ENCODE measurements around the gene FAM222B. TPM values are rescaled to one million over a fixed set of nuclear protein-coding genes. Genes with fewer than 3 reads are reported as not detected.

FAM222B gene
- total RNA-seq, 1 donor from 2014 or later: 14.2 TPM

DNA sequence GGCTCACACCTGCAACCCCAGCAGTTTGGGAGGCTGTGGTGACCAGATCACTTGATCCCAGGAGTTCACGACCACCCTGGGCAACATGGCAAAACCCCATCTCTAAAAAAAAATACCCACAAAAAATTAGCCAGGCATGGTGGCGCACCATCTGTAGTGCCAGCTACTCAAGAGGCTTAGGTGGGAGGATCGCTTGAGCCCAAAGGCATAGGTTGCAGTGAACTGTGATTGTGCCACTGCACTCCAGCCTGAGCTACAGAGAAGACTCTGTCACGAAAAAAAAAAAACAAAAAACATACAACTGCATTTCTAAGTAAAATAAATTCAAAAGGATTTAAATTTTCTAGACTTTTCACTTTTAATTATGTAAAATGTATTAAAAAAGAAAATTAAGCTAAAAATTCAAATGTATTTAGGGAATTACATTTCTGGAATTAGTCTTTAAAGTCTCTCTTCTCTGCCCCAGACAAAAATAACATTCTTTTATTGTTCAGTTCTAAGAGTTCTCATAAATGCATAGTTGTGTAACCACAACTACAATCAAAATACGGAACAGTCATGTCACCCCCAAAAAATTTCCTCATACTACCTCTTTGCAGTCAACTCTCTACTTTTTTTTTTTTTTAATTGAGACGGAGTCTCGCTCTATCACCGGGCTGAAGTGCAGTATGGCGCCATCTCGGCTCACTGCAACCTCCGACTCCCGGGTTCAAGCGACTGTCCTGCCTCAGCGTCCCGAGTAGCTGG is 14.1 kb downstream of the FAM222B start:
- no peaks in the 10 kb centered on the region for H3K27me3 ChIP-seq
- no peaks in the 10 kb centered on the region for H3K36me3 ChIP-seq
- no peak overlapping the region for H3K4me3 ChIP-seq
- H3K4me1 ChIP-seq: peaks cover 12% of the 10 kb centered on the region
- TF ChIP-seq POLR2AphosphoS5 (IDR thresholded peaks at IDR 0.05; ENCODE audit: insufficient read depth in 1 of 2, low read depth in 1 of 2) (peak in 1 of 2 donors; percentile 43), CTCF (IDR thresholded peaks at IDR 0.05) (no peak), POLR2A (IDR thresholded peaks at IDR 0.05) (no peak)
- no peaks in the 10 kb centered on the region for H3K9me3 ChIP-seq
- H3K27ac ChIP-seq: no peak overlapping the region
- intact Hi-C loops (cut with DNase I): no loop called here
- no peak for DNase-seq (ENCODE audit: extremely low spot score in 2 of 2)

DNA sequence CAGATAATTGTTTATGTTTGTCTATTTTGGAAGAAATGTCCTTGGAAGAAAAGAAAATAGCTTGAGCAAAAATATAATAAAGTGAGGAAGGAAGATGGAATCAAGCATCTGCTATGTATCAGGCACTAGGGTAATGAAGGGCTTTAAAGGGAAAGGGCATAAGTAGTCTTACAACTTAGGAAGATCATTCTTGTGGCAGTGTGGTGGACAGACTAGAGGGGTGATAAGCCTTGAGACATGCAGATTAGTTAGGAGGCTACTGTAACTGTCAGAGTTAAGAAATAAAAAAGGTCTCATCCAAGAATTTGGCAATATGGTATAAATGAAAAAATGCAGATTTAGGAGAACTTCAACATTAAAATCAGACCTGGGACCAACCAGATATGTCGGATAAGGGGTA is 14.9 kb downstream of the FAM222B start:
- Histone ChIP-seq H3K9me3 (no peaks in the 10 kb centered on the region), H3K27me3 (no peaks in the 10 kb centered on the region), H3K27ac (no peak overlapping the region), H3K4me3 (no peak overlapping the region), H3K36me3 (no peaks in the 10 kb centered on the region), H3K4me1 (peaks cover 12% of the 10 kb centered on the region)
- TF ChIP-seq POLR2A (IDR thresholded peaks at IDR 0.05): no peak
- no peak for TF ChIP-seq POLR2AphosphoS5 (IDR thresholded peaks at IDR 0.05; ENCODE audit: insufficient read depth in 1 of 2, low read depth in 1 of 2)
- no peak for TF ChIP-seq CTCF (IDR thresholded peaks at IDR 0.05)
- DNase-seq (ENCODE audit: extremely low spot score in 2 of 2): no peak
- intact Hi-C loops (cut with DNase I): no loop called here

DNA sequence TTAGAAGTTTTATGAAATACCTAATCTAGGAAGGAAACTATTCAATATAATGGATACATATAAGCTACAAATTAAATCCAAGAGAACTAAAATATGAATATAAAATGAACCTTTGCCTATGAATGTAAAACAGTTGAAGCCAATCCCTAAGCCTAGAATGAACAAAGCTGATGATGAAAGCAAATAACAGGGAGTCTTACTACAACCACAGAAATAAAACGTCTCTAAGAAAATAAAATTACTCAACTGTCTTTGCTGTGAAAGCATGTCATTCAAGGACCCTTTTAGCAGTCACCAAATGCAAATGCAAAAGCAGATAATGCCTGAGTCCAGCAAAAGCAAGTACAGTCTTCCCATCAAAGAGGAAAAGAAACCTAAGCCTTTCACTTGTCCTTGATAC is 23.0 kb downstream of the FAM222B start:
- TF ChIP-seq CTCF (IDR thresholded peaks at IDR 0.05) (no peak), POLR2AphosphoS5 (IDR thresholded peaks at IDR 0.05; ENCODE audit: insufficient read depth in 1 of 2, low read depth in 1 of 2) (no peak), POLR2A (IDR thresholded peaks at IDR 0.05) (no peak)
- Histone ChIP-seq H3K9me3 (no peaks in the 10 kb centered on the region), H3K4me3 (no peak overlapping the region), H3K27me3 (no peaks in the 10 kb centered on the region), H3K36me3 (no peaks in the 10 kb centered on the region), H3K4me1 (no peaks in the 10 kb centered on the region), H3K27ac (no peak overlapping the region)
- DNase-seq (ENCODE audit: extremely low spot score in 2 of 2): no peak
- intact Hi-C loops (cut with DNase I): no loop called here

DNA sequence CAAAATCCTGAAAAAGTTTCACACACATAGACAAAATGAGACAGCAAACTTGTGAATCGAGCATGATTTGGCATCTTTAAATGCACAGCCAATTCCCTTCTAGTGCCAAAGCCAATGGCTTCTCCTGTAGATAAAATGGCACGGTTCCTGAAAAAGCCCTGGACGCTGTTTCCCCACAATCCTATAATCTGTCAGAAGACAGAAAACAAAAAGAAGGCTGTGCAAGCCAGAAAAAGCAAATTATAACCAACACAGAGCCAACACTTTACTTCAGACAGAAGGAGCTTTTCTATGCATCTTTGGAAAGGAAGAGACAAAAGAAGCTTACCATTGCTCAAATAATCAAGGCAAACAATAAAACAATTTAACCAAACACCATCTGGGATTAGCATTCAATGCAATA is 23.8 kb downstream of the FAM222B start:
- Histone ChIP-seq H3K4me3 (no peak overlapping the region), H3K4me1 (no peaks in the 10 kb centered on the region), H3K27me3 (no peaks in the 10 kb centered on the region), H3K27ac (no peak overlapping the region), H3K9me3 (no peaks in the 10 kb centered on the region), H3K36me3 (no peaks in the 10 kb centered on the region)
- no peak for DNase-seq (ENCODE audit: extremely low spot score in 2 of 2)
- TF ChIP-seq POLR2A (IDR thresholded peaks at IDR 0.05) (no peak), POLR2AphosphoS5 (IDR thresholded peaks at IDR 0.05; ENCODE audit: insufficient read depth in 1 of 2, low read depth in 1 of 2) (no peak), CTCF (IDR thresholded peaks at IDR 0.05) (no peak)
- intact Hi-C loops (cut with DNase I): no loop called here

DNA sequence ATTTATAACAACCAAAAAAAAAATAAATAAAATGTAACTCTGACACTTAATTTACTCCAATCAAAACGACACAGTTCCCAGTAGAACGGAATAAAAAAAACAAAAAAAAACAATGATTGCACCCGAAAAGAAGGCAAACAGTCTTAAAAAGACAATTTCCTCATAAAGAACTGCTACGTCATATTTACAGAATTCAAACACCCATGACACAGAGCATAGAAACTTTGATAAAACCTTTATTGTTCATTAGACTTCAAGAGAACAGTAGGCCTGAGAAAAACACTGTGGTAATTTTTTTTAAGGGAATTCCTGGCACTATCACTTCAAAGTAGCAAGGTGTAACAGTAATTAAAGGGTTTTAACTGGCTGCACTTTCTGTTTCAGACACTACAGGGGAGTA is 26.1 kb downstream of the FAM222B start:
- peaks cover 2% of the 10 kb centered on the region for H3K4me1 ChIP-seq
- intact Hi-C loops (cut with DNase I): no loop called here
- DNase-seq (ENCODE audit: extremely low spot score in 2 of 2): no peak
- TF ChIP-seq POLR2AphosphoS5 (IDR thresholded peaks at IDR 0.05; ENCODE audit: insufficient read depth in 1 of 2, low read depth in 1 of 2) (no peak), POLR2A (IDR thresholded peaks at IDR 0.05) (no peak), CTCF (IDR thresholded peaks at IDR 0.05) (no peak)
- no peaks in the 10 kb centered on the region for H3K36me3 ChIP-seq
- H3K27ac ChIP-seq: no peak overlapping the region
- H3K27me3 ChIP-seq: no peaks in the 10 kb centered on the region
- H3K4me3 ChIP-seq: no peak overlapping the region
- no peaks in the 10 kb centered on the region for H3K9me3 ChIP-seq
